ENCODE data around the gene INMT.

INMT gene

GRCh38 chr7:30754315-30754877 lies 2.5 kb downstream of the INMT start:
- Mint-ChIP-seq H3K27ac (no peak overlapping the region), H3K9me3 (no peaks in the 10 kb centered on the region), H3K4me1 (ENCODE audit: low read depth) (no peaks in the 10 kb centered on the region), H3K27me3 (no peaks in the 10 kb centered on the region), H3K4me3 (no peak overlapping the region), H3K36me3 (ENCODE audit: low read depth) (no peaks in the 10 kb centered on the region)

GRCh38 chr7:30755384-30756154 lies 3.6 kb downstream of the INMT start:
- Mint-ChIP-seq H3K9me3 (no peaks in the 10 kb centered on the region), H3K36me3 (ENCODE audit: low read depth) (no peaks in the 10 kb centered on the region), H3K27ac (no peak overlapping the region), H3K4me1 (ENCODE audit: low read depth) (no peaks in the 10 kb centered on the region), H3K27me3 (no peaks in the 10 kb centered on the region), H3K4me3 (no peak overlapping the region)

- no peaks in the 10 kb centered on the region for H3K4me1 Mint-ChIP-seq (ENCODE audit: low read depth)
- no peaks in the 10 kb centered on the region for H3K27me3 Mint-ChIP-seq
- no peaks in the 10 kb centered on the region for H3K36me3 Mint-ChIP-seq (ENCODE audit: low read depth)
- H3K27ac Mint-ChIP-seq: no peak overlapping the region
- H3K9me3 Mint-ChIP-seq: no peaks in the 10 kb centered on the region
- no peak overlapping the region for H3K4me3 Mint-ChIP-seq
These were observed 5.4 kb downstream of the INMT start for GRCh38 chr7:30757342-30757692.

GRCh38 chr7:30760514-30761213 lies 8.7 kb downstream of the INMT start:
- no peaks in the 10 kb centered on the region for H3K36me3 Mint-ChIP-seq (ENCODE audit: low read depth)
- no peaks in the 10 kb centered on the region for H3K27me3 Mint-ChIP-seq
- no peak overlapping the region for H3K4me3 Mint-ChIP-seq
- H3K4me1 Mint-ChIP-seq (ENCODE audit: low read depth): no peaks in the 10 kb centered on the region
- H3K9me3 Mint-ChIP-seq: no peaks in the 10 kb centered on the region
- no peak overlapping the region for H3K27ac Mint-ChIP-seq

GRCh38 chr7:30761214-30762156 lies 9.6 kb downstream of the INMT start:
- H3K27ac Mint-ChIP-seq: no peak overlapping the region
- no peaks in the 10 kb centered on the region for H3K4me1 Mint-ChIP-seq (ENCODE audit: low read depth)
- no peak overlapping the region for H3K4me3 Mint-ChIP-seq
- no peaks in the 10 kb centered on the region for H3K27me3 Mint-ChIP-seq
- H3K36me3 Mint-ChIP-seq (ENCODE audit: low read depth): no peaks in the 10 kb centered on the region
- H3K9me3 Mint-ChIP-seq: no peaks in the 10 kb centered on the region

GRCh38 chr7:30764030-30764975 lies 12.4 kb downstream of the INMT start:
- Mint-ChIP-seq H3K4me1 (ENCODE audit: low read depth) (no peaks in the 10 kb centered on the region), H3K4me3 (no peak overlapping the region), H3K27me3 (no peaks in the 10 kb centered on the region), H3K36me3 (ENCODE audit: low read depth) (no peaks in the 10 kb centered on the region), H3K9me3 (no peaks in the 10 kb centered on the region), H3K27ac (no peak overlapping the region)

- Mint-ChIP-seq H3K27me3 (no peaks in the 10 kb centered on the region), H3K36me3 (ENCODE audit: low read depth) (no peaks in the 10 kb centered on the region), H3K9me3 (no peaks in the 10 kb centered on the region), H3K4me3 (no peak overlapping the region), H3K4me1 (ENCODE audit: low read depth) (peaks cover 1% of the 10 kb centered on the region), H3K27ac (no peak overlapping the region)
These were observed 13.5 kb downstream of the INMT start for GRCh38 chr7:30765408-30765807.

- H3K27ac Mint-ChIP-seq: no peak overlapping the region
- H3K9me3 Mint-ChIP-seq: no peaks in the 10 kb centered on the region
- peak overlapping the region; percentile 82 for H3K4me3 Mint-ChIP-seq
- no peaks in the 10 kb centered on the region for H3K27me3 Mint-ChIP-seq
- peaks cover 12% of the 10 kb centered on the region for H3K4me1 Mint-ChIP-seq (ENCODE audit: low read depth)
- H3K36me3 Mint-ChIP-seq (ENCODE audit: low read depth): no peaks in the 10 kb centered on the region
These were observed 18.9 kb downstream of the INMT start for GRCh38 chr7:30770845-30771173.

- no peaks in the 10 kb centered on the region for H3K36me3 Mint-ChIP-seq (ENCODE audit: low read depth)
- H3K27me3 Mint-ChIP-seq: no peaks in the 10 kb centered on the region
- peaks cover 12% of the 10 kb centered on the region for H3K4me1 Mint-ChIP-seq (ENCODE audit: low read depth)
These were observed 19.4 kb downstream of the INMT start, which contains the start of gene MINDY4 for GRCh38 chr7:30771174-30771879. Gene MINDY4, plus strand, starts transcription at chr7:30771417. Its CDS starts 77 bp downstream, at chr7:30771494.

GRCh38 chr7:30771880-30772425 lies 20.0 kb downstream of the INMT start:
- Mint-ChIP-seq H3K36me3 (ENCODE audit: low read depth) (no peaks in the 10 kb centered on the region), H3K27me3 (no peaks in the 10 kb centered on the region), H3K4me3 (peak overlapping the region; percentile 82), H3K4me1 (ENCODE audit: low read depth) (peaks cover 12% of the 10 kb centered on the region), H3K27ac (peak overlapping the region; percentile 60), H3K9me3 (no peaks in the 10 kb centered on the region)

More at GRCh38 chr7:30771174-30771879, 19.4 kb downstream of the INMT start, which contains the start of gene MINDY4:
- peak within 1 kb of the TSS; percentile 60 for H3K27ac Mint-ChIP-seq
- no peaks in the 10 kb centered on the region for H3K9me3 Mint-ChIP-seq
- peak within 1 kb of the TSS; percentile 82 for H3K4me3 Mint-ChIP-seq

- Mint-ChIP-seq H3K27ac (no peak overlapping the region), H3K4me3 (no peak overlapping the region), H3K27me3 (no peaks in the 10 kb centered on the region), H3K36me3 (ENCODE audit: low read depth) (no peaks in the 10 kb centered on the region), H3K4me1 (ENCODE audit: low read depth) (peaks cover 12% of the 10 kb centered on the region), H3K9me3 (no peaks in the 10 kb centered on the region)
These were observed 21.0 kb downstream of the INMT start for GRCh38 chr7:30772984-30773383.

GRCh38 chr7:30775992-30776391 lies 24.1 kb downstream of the INMT start:
- no peaks in the 10 kb centered on the region for H3K27me3 Mint-ChIP-seq
- no peaks in the 10 kb centered on the region for H3K36me3 Mint-ChIP-seq (ENCODE audit: low read depth)
- no peaks in the 10 kb centered on the region for H3K9me3 Mint-ChIP-seq
- no peak overlapping the region for H3K4me3 Mint-ChIP-seq
- H3K4me1 Mint-ChIP-seq (ENCODE audit: low read depth): peaks cover 10% of the 10 kb centered on the region
- H3K27ac Mint-ChIP-seq: no peak overlapping the region

- Mint-ChIP-seq H3K36me3 (ENCODE audit: low read depth) (peaks cover under 1% of the 10 kb centered on the region), H3K9me3 (no peaks in the 10 kb centered on the region), H3K27me3 (no peaks in the 10 kb centered on the region), H3K27ac (no peak overlapping the region), H3K4me3 (no peak overlapping the region), H3K4me1 (ENCODE audit: low read depth) (peaks cover 9% of the 10 kb centered on the region)
These were observed 25.0 kb downstream of the INMT start for GRCh38 chr7:30776971-30777370.

Data from stimulated activated naive CD8-positive, alpha-beta T cell treated with anti-CD3 and anti-CD28 coated beads, Interleukin-15, Interleukin-2, amounts not matched to agents 100 ng/mL and 50 ng/mL, for 24 hours (primary cell).